ENCODE data around the gene WASHC2A.
"Not testable (repeated sequence)": the region's sequence is repeated elsewhere in the genome, so short reads cannot be mapped to it uniquely, and the experiment has no call there.

WASHC2A gene

DNA sequence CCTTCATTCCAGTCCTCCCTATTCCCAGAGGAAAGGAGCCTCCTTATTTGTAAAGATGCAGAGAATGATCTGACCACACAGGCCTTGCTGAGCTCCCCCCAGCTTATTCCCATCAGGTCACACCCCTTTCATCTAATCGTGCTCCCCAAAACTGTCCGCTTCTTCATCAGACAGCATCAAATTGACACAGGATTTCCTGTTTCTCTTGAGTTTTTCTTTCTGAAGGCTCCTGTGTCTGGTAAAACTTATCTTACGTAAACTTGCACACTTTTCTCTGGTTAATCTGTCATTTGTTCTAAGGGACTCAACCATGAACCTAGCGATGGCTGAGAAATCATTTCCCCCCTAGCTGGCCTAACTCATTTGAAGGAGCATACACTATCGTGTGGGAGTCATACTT is 20.2 kb upstream of the WASHC2A start:
- not testable (repeated sequence) for DNase-seq (ENCODE audit: low read depth); H3K9ac ChIP-seq (ENCODE audit: low read length); H3K36me3 ChIP-seq (ENCODE audit: control insufficient read depth, insufficient read depth, low read length, severe bottlenecking); H3K9me3 ChIP-seq (ENCODE audit: control insufficient read depth, low read length); H3K4me1 ChIP-seq (ENCODE audit: control insufficient read depth, insufficient read depth, low read length); H3K4me3 ChIP-seq (ENCODE audit: low read length); H3K27me3 ChIP-seq (replicated peaks; ENCODE audit: control insufficient read depth, insufficient read depth, low read length)

DNA sequence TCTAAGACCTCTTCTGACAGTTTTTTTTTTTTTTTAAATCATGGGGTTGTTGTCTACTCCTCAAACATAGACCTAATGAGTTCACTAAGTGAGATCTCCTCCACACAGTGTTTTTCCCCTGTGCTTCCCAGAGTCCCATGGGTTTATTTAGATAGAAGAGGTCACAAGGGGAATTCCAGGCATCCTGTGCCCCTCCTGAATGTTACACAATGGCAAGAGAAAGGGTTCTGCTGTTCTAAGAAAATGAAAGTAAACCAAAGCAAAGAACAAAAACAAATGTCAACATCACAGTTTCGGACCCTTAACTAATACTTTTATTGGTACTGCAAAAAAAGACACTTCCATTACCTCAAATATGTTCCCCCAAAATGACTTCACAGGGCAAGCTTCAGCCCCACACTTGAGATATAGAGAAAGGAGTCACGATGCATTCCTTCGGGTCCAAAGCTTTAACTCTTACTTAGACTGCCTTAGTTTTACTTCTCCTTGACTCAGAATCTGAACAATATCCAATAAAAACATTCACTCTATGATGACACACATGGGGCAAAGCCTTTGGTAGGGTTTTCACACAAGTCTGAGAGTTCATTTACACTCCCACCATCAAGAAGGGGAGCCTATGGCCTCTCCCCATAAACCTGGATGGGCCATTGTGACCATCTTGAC is 15.6 kb upstream of the WASHC2A start:
- DNase-seq (ENCODE audit: low read depth) = peak; percentile 61
- not testable (repeated sequence) for H3K27me3 ChIP-seq (replicated peaks; ENCODE audit: control insufficient read depth, insufficient read depth, low read length); H3K9me3 ChIP-seq (ENCODE audit: control insufficient read depth, low read length); H3K4me1 ChIP-seq (ENCODE audit: control insufficient read depth, insufficient read depth, low read length); H3K36me3 ChIP-seq (ENCODE audit: control insufficient read depth, insufficient read depth, low read length, severe bottlenecking)
- H3K9ac ChIP-seq (ENCODE audit: low read length) = peak overlapping the region; percentile 34
- peak overlapping the region; percentile 67 for H3K4me3 ChIP-seq (ENCODE audit: low read length)

DNA sequence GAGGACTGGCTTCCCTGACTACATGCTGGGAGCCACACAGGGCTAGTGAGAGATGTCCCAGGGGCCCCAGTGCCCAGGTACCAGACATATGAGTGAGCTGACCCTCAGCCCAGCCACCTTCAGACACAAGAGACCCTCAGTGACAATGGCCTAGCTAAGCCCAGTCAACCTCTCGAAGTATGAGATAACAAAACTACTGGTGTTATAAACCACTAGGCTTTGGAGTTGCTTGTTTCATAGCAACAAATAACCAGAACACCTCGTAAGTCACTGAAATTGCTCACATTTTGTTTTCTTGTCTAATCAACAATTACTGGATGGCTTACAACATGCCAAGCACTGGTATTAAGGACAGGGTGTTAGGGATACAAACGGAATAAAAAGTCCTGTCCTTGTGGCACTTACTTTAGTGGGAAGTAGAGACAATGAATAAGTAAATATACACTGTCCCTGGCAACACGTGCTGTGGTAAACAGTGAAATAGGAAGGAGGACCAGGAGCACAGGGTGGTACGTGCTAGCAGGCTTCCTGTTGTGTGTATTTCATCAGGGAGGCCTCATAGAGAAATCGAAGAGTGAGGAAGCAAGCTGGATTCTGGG is 14.9 kb upstream of the WASHC2A start:
- H3K4me3 ChIP-seq (ENCODE audit: low read length); H3K27me3 ChIP-seq (replicated peaks; ENCODE audit: control insufficient read depth, insufficient read depth, low read length); DNase-seq (ENCODE audit: low read depth); H3K36me3 ChIP-seq (ENCODE audit: control insufficient read depth, insufficient read depth, low read length, severe bottlenecking); H3K9ac ChIP-seq (ENCODE audit: low read length); H3K4me1 ChIP-seq (ENCODE audit: control insufficient read depth, insufficient read depth, low read length); H3K9me3 ChIP-seq (ENCODE audit: control insufficient read depth, low read length): not testable (repeated sequence)

DNA sequence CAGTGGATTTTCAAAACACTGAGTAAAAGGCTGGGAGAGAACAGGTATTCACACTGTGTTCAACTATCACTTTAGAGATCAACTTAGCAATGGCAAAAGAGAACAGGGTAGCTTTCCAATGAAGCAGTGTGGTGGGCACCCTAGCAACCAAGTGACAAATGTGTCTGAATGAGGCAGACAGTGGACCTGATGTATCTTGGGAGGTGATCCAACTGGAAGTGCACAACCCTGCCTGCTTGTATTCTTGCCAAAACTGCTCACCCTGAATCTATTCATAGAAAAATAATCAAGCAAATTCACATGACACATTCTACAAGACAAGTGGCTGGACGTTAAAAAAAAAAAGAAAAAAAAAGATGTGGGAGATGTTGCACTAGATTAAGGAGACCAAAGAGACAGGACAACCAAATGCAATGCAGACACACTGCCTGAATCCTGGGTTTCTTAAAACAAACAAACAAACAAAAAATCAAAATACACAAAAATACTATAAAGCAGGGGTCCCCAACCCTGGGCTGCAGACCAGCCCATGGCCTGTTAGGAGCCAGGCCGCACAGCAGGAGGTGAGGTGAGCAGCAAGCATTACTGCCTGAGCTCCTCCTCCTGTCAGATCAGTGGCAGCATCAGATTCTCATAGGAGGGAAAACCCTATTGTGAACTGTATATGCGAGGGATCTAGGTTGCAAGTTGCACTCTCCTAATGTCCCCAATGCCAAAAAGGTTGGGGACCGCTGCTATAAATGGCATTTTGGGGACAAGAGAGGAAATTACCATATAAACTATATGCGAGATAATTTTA is 12.1 kb upstream of the WASHC2A start:
- H3K27me3 ChIP-seq (replicated peaks; ENCODE audit: control insufficient read depth, insufficient read depth, low read length); DNase-seq (ENCODE audit: low read depth); H3K36me3 ChIP-seq (ENCODE audit: control insufficient read depth, insufficient read depth, low read length, severe bottlenecking); H3K9ac ChIP-seq (ENCODE audit: low read length); H3K9me3 ChIP-seq (ENCODE audit: control insufficient read depth, low read length); H3K4me3 ChIP-seq (ENCODE audit: low read length); H3K4me1 ChIP-seq (ENCODE audit: control insufficient read depth, insufficient read depth, low read length): not testable (repeated sequence)

DNA sequence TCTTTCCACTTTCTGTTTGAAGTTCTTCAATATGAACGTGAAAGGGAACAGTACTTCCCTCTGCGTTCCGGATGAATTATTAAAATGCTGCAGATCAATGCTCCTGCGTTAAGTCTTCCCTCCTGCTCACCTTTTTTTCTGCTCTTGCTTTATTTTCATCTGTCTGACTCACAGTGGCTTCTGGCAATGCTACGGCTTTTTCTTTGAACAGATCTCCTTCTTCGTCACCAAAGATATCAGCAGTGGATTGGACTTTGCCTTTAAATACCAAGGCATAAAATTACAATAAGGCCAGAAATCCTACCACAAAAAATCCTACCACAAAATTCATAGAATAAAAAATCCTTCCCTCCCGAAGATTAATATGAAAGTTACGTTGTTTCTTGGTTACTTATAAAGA is 11.1 kb upstream of the WASHC2A start:
- DNase-seq (ENCODE audit: low read depth); H3K36me3 ChIP-seq (ENCODE audit: control insufficient read depth, insufficient read depth, low read length, severe bottlenecking); H3K4me3 ChIP-seq (ENCODE audit: low read length); H3K9me3 ChIP-seq (ENCODE audit: control insufficient read depth, low read length); H3K9ac ChIP-seq (ENCODE audit: low read length); H3K27me3 ChIP-seq (replicated peaks; ENCODE audit: control insufficient read depth, insufficient read depth, low read length); H3K4me1 ChIP-seq (ENCODE audit: control insufficient read depth, insufficient read depth, low read length): not testable (repeated sequence)

DNA sequence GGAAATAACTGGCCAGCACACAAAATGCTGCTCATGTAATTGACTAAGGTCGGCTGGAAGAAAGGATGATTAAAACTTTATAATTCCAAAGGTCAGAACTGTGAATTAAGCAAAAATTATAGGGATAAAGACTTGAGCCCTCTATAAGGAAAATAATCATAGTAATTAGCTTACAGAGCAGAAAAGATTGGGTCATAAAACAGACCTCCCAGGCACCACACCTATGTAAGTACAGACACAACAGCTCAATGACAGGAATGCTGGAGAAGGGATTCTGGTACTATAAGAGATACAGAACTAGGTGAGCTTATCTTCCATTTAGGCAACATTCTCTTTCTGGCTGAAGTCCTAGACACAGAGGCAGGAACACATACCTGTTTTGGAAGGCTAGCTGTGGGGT is 9.0 kb upstream of the WASHC2A start:
- H3K36me3 ChIP-seq (ENCODE audit: control insufficient read depth, insufficient read depth, low read length, severe bottlenecking); H3K27me3 ChIP-seq (replicated peaks; ENCODE audit: control insufficient read depth, insufficient read depth, low read length); H3K9me3 ChIP-seq (ENCODE audit: control insufficient read depth, low read length); H3K4me1 ChIP-seq (ENCODE audit: control insufficient read depth, insufficient read depth, low read length); H3K4me3 ChIP-seq (ENCODE audit: low read length); H3K9ac ChIP-seq (ENCODE audit: low read length); DNase-seq (ENCODE audit: low read depth): not testable (repeated sequence)

DNA sequence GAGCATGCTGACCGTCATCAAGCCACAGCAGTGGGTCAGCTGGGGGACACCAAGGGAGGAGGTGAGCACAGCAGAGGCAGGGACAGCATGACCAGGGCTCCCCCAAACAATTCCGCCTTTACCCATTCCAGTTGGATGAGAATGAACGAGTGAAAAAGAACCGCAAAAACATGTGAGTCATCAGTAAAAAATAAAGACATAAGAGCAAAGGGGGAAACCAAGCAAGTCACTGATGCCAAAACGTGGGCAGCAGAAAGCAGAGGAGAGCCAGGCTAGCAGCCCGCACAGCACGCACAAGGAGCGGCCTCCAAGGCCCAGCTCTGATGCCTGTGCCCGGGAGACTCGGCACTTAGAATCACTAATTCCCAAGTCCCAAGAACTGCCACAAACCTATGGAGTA is 7.8 kb upstream of the WASHC2A start:
- not testable (repeated sequence) for H3K4me3 ChIP-seq (ENCODE audit: low read length); H3K27me3 ChIP-seq (replicated peaks; ENCODE audit: control insufficient read depth, insufficient read depth, low read length); H3K4me1 ChIP-seq (ENCODE audit: control insufficient read depth, insufficient read depth, low read length); H3K36me3 ChIP-seq (ENCODE audit: control insufficient read depth, insufficient read depth, low read length, severe bottlenecking); H3K9ac ChIP-seq (ENCODE audit: low read length); H3K9me3 ChIP-seq (ENCODE audit: control insufficient read depth, low read length); DNase-seq (ENCODE audit: low read depth)

DNA sequence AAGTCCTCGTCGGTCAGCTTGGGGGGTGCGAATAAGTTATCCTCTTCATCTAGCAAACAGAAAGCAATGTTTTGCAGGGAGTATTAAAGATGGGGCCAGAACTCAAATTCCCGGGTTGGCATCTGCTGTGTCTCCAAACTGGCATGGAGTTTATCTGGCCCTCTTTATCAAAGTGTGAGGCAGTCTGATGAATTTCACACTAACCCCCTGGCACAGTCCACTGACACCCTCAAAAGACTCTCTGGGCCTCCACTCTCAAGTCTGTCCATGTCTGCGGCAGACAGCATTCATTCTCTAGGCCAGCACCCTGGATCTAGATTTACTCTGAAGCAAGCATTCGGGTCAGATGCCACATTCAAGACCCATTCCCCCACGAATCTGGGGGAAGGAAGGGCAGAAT is 6.2 kb upstream of the WASHC2A start:
- H3K27me3 ChIP-seq (replicated peaks; ENCODE audit: control insufficient read depth, insufficient read depth, low read length); H3K36me3 ChIP-seq (ENCODE audit: control insufficient read depth, insufficient read depth, low read length, severe bottlenecking); DNase-seq (ENCODE audit: low read depth); H3K4me3 ChIP-seq (ENCODE audit: low read length); H3K4me1 ChIP-seq (ENCODE audit: control insufficient read depth, insufficient read depth, low read length); H3K9me3 ChIP-seq (ENCODE audit: control insufficient read depth, low read length); H3K9ac ChIP-seq (ENCODE audit: low read length): not testable (repeated sequence)

DNA sequence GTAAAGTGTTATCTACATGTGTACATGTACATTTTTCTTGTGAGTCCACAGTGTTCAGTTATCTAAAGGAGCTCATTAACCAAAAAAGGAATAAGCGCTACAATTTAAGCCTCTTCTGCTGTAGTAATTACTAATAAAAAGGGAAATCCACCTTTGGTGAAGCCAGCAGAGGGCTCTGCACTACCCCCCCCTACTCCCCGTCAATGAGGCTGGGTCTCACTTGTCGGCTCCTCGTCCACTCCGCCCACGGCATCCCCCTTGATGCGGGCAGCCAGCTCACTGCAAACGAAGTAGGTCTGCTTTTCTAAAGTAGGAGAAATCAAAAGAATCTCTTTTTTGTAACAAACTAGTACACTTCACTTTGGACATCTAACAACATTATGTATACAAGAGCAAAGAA is 4.7 kb upstream of the WASHC2A start:
- no peaks in the 10 kb centered on the region for H3K36me3 ChIP-seq (ENCODE audit: control insufficient read depth, insufficient read depth, low read length, severe bottlenecking)

DNA sequence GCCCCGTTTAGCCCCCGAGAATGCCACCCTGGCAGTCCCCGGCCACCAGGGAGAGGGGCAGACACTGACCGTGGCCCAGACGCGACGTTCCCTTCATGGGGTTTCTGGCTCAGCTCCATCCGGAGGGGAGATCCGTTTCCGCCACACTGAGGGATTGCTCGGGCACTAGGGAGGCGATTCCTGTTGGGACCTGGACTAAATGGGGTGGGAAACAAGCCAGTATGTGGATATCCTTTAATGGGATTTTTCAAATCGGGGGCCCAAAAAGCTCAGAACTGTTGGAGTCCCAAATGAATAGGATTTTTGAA is 552 bp downstream of the WASHC2A start:
- not testable (repeated sequence) for DNase-seq (ENCODE audit: low read depth); H3K9me3 ChIP-seq (ENCODE audit: control insufficient read depth, low read length); H3K36me3 ChIP-seq (ENCODE audit: control insufficient read depth, insufficient read depth, low read length, severe bottlenecking); H3K4me1 ChIP-seq (ENCODE audit: control insufficient read depth, insufficient read depth, low read length); H3K27me3 ChIP-seq (replicated peaks; ENCODE audit: control insufficient read depth, insufficient read depth, low read length)
- Histone ChIP-seq H3K9ac (ENCODE audit: low read length) (peak overlapping the region; percentile 91), H3K4me3 (ENCODE audit: low read length) (peak overlapping the region; percentile 82)

More for the DNA sequence above, 4.7 kb upstream of the WASHC2A start:
- H3K9me3 ChIP-seq (ENCODE audit: control insufficient read depth, low read length) = no peaks in the 10 kb centered on the region
- H3K4me3 ChIP-seq (ENCODE audit: low read length) = no peak overlapping the region
- no peaks in the 10 kb centered on the region for H3K27me3 ChIP-seq (replicated peaks; ENCODE audit: control insufficient read depth, insufficient read depth, low read length)
- DNase-seq (ENCODE audit: low read depth) = no peak
- no peaks in the 10 kb centered on the region for H3K4me1 ChIP-seq (ENCODE audit: control insufficient read depth, insufficient read depth, low read length)
- H3K9ac ChIP-seq (ENCODE audit: low read length) = no peak overlapping the region

DNA sequence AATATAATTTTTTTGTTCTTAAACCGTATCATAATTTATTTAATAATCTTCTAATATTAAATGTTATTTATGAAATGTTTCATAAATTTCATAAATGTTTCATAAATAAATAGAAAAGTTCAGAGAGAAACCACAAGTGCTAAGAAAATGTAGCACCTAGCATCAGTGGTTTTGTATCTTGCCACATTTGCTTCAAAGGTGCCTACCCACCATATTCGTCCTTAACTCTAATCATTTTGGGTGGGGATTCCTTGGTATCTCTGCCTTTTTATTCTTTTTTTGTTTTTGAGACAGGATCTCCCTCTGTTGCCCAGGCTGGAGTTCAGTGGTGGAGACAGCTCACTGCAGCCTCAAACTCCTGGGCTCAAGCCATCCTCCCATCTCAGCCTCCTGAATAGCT is 7.4 kb downstream of the WASHC2A start:
- H3K4me3 ChIP-seq (ENCODE audit: low read length); H3K36me3 ChIP-seq (ENCODE audit: control insufficient read depth, insufficient read depth, low read length, severe bottlenecking); DNase-seq (ENCODE audit: low read depth); H3K4me1 ChIP-seq (ENCODE audit: control insufficient read depth, insufficient read depth, low read length); H3K27me3 ChIP-seq (replicated peaks; ENCODE audit: control insufficient read depth, insufficient read depth, low read length); H3K9me3 ChIP-seq (ENCODE audit: control insufficient read depth, low read length); H3K9ac ChIP-seq (ENCODE audit: low read length): not testable (repeated sequence)
